ENCODE results near the gene OR14A2.
"Not testable (repeated sequence)": the region's sequence is repeated elsewhere in the genome, so short reads cannot be mapped to it uniquely, and the experiment has no call there.

The OR14A2 gene

DNA sequence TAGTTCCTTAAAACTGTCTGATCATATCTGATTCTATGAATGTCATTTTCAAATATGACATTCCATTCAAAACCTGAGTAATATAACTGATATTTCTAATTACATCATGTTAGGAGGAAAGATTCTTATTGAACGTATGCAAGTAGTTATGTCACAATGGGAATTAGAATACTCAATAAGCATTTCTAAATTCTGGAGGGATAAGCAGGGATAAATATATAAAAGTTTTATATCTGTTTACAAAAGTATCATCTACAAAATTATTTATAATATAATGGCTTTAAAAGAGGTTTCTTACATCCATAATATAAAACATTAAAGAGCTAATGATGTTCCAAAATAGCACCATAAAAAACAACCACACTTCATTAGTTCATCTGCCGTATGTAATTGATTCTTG lies at the start of gene OR14A2:
OR14A2 (minus strand) TSS at position 101 of the 400 bp plus-strand sequence.
- DNase-seq (ENCODE audit: low spot score) = no peak
- POLR2A ChIA-PET (ENCODE audit: low non-redundant PET) = no interaction called here
- no peak for TF ChIP-seq CTCF (conservative IDR thresholded peaks at IDR 0.05; ENCODE audit: low read depth)
- CTCF ChIA-PET = no interaction called here
- no peak within 1 kb of the TSS for H3K27ac ChIP-seq

DNA sequence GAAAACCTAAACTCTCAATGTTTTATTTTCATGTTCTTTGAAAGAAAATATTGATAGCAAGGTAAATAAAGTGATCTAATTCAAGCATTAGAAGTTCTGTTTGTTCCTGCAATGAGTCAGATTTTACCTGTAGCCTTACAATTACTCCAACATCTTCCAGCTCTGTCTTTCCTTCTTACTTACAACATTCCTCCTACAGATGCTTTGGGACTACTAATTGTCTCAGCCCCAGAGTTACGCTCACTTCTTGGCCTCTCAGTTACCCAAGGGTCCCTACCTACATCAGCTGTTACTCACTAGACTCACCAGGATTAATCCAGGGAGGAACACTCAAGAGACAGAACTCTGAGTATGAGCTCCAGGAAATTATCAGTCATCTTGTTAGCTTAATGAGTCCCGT lies 49.6 kb upstream of the OR14A2 start:
- TF ChIP-seq CTCF (conservative IDR thresholded peaks at IDR 0.05; ENCODE audit: low read depth) = no peak
- no peak overlapping the region for H3K27ac ChIP-seq
- no peak for DNase-seq (ENCODE audit: low spot score)
- CTCF ChIA-PET = no interaction called here
- POLR2A ChIA-PET (ENCODE audit: low non-redundant PET) = no interaction called here

GRCh38 chr1:247769603-247770002 lies 21.7 kb upstream of the OR14A2 start:
- TF ChIP-seq CTCF (conservative IDR thresholded peaks at IDR 0.05; ENCODE audit: low read depth) = no peak
- no peak for DNase-seq (ENCODE audit: low spot score)
- ChIA-PET POLR2A (ENCODE audit: low non-redundant PET) (no interaction called here), CTCF (no interaction called here)
- H3K27ac ChIP-seq = no peak overlapping the region

DNA sequence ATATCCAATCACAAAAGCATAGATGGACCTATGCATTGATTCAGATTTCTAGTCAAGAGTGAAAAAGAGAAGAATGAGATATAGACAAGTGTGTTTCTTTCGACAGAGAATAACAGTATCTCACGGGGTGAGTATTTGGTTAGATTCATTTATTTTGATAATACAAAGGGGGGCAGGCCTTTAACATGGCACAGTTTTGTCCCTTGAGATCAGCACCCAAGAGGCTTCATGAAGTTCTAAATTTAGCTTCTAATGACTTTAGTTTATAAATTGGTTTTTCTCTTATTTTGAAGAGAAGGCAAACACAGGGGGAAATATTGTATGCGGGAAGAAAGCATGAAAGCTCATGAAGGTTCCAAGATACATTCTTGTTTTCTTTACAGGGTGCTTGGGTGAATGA lies 12.5 kb upstream of the OR14A2 start, which contains the start of gene OR1C1:
OR1C1 (minus strand) TSS at position 101 of the 400 bp plus-strand sequence. CDS start 2,150 bp downstream, outside the sequence.
- POLR2A ChIA-PET (ENCODE audit: low non-redundant PET) = no interaction called here
- CTCF ChIA-PET = no interaction called here
- DNase-seq (ENCODE audit: low spot score) = no peak
- H3K27ac ChIP-seq = no peak within 1 kb of the TSS
- no peak for TF ChIP-seq CTCF (conservative IDR thresholded peaks at IDR 0.05; ENCODE audit: low read depth)

DNA sequence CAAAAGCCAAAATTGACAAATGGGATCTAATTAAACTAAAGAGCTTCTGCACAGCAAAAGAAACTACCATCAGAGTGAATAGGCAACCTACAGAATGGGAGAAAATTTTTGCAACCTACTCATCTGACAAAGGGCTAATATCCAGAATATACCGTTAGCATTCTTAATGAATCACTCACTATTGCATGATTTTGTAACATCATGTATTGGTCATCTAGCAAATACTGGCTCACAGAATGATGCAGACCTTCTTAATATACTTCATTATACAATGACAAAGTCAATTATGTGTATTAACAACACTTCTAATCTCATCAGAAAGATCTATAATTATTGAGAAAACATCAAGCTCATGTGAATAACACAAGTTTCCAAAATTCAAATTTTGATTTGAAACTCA lies 6.4 kb upstream of the OR14A2 start:
- CTCF ChIA-PET; DNase-seq (ENCODE audit: low spot score); H3K27ac ChIP-seq; POLR2A ChIA-PET (ENCODE audit: low non-redundant PET): not testable (repeated sequence)

GRCh38 chr1:247749870-247750269 lies 1.9 kb upstream of the OR14A2 start:
- no peak for DNase-seq (ENCODE audit: low spot score)
- ChIA-PET POLR2A (ENCODE audit: low non-redundant PET) (no interaction called here), CTCF (no interaction called here)
- TF ChIP-seq CTCF (conservative IDR thresholded peaks at IDR 0.05; ENCODE audit: low read depth) = no peak
- H3K27ac ChIP-seq = no peak overlapping the region

- no peak for TF ChIP-seq CTCF (conservative IDR thresholded peaks at IDR 0.05; ENCODE audit: low read depth)
- no peak for DNase-seq (ENCODE audit: low spot score)
- H3K27ac ChIP-seq = no peak overlapping the region
- ChIA-PET CTCF (no interaction called here), POLR2A (ENCODE audit: low non-redundant PET) (no interaction called here)
Observed at GRCh38 chr1:247747616-247748015, 325 bp downstream of the OR14A2 start.

Data from RWPE1 (cell line).